ENCODE results near the gene AVPR2. TPM values are rescaled to one million over a fixed set of nuclear protein-coding genes. Genes with fewer than 3 reads are reported as not detected.

Gene AVPR2
- total and polyA plus RNA-seq, 2 donors (not counting 1 experiment from before 2014, with no cell fraction given): not detected

DNA sequence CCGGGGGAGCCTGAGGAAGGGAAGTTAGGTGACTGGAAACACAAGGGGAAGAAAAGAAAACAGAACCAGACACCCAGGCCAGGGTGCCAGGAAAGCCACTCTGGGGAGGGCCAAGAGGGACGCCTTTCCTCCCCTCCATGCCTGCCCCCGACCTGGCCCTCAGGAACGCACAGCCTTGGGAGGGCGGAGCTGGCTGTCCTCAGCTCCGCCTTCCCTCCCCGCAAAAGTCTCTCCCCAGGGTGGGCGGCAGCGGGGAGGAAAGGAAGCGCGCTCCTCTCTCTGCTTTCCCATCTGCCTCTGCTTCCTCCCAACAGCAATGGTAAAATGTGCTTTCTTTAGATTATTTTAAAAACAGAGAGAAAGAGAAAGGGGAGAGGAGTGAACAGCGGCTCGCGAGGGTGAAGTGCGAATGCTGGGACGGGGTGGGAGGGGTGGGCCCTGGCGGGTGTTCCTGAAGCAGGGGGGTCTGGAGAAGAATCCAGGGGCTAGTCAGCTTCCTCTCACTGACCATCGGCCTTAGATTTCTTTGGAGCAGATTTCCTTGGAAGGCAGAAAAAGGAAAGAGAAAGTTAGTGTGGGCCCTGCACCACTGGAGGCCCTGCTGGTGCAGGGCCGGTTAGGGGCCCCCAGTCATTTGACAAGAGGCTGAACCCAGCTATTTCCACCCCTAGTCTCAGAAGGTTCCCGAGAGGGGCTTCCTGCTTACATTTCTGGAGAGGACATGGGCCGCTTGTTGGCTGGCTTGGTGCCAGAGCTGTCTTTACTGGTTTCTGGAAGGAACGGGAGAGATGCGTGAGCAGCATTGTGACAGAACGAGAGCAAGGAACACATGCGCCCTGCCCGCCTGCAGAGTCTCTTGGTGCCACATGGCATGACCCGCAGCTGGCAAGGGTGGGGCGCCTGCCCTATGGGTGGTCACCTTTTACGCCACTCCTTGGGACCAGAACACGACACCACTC lies 44.7 kb downstream of the AVPR2 start:
- Histone ChIP-seq H3K4me1 (ENCODE audit: control insufficient read depth, extremely low read depth, insufficient read depth, low read length) (peaks cover 2% of the 10 kb centered on the region), H3K36me3 (ENCODE audit: control insufficient read depth, insufficient read depth, low read length) (peaks cover 27% of the 10 kb centered on the region), H3K9me3 (ENCODE audit: control insufficient read depth, insufficient read depth, low read depth, low read length) (no peaks in the 10 kb centered on the region), H2AFZ (ENCODE audit: low read length) (no peak overlapping the region), H3K9ac (ENCODE audit: insufficient read depth, low read length) (no peak overlapping the region), H4K20me1 (ENCODE audit: control insufficient read depth, extremely low read depth, insufficient read depth, low read length) (no peaks in the 10 kb centered on the region), H3K79me2 (ENCODE audit: control insufficient read depth, insufficient read depth, low read length) (no peaks in the 10 kb centered on the region), H3K4me3 (replicated peaks in 1 of 4; ENCODE audit: control extremely low read depth in 1 of 4, insufficient read depth in 1 of 4, low read depth in 3 of 4, low read length in 4 of 4) (no peak overlapping the region), H3K27me3 (ENCODE audit: control insufficient read depth, insufficient read depth, low read length) (no peaks in the 10 kb centered on the region), H3K4me2 (ENCODE audit: extremely low read depth, insufficient read depth, low read length) (no peak overlapping the region), H3K27ac (ENCODE audit: insufficient read depth, low read length) (no peak overlapping the region)
- TF ChIP-seq CTCF (conservative IDR thresholded peaks at IDR 0.05 in 1 of 2, IDR thresholded peaks at IDR 0.05 in 1 of 2; ENCODE audit: low read depth in 1 of 2, low read length in 2 of 2) (no peak), EZH2 (IDR thresholded peaks at IDR 0.05; ENCODE audit: low read length, missing control alignments) (no peak)
- no peak for DNase-seq (ENCODE audit: low read depth in 2 of 2)

GRCh38 chrX:153950127-153950526 lies 45.7 kb downstream of the AVPR2 start:
- no peak overlapping the region for H3K27ac ChIP-seq (ENCODE audit: insufficient read depth, low read length)
- H3K27me3 ChIP-seq (ENCODE audit: control insufficient read depth, insufficient read depth, low read length): no peaks in the 10 kb centered on the region
- H3K79me2 ChIP-seq (ENCODE audit: control insufficient read depth, insufficient read depth, low read length): no peaks in the 10 kb centered on the region
- no peak overlapping the region for H2AFZ ChIP-seq (ENCODE audit: low read length)
- H3K4me2 ChIP-seq (ENCODE audit: extremely low read depth, insufficient read depth, low read length): no peak overlapping the region
- H3K4me3 ChIP-seq (replicated peaks in 1 of 4; ENCODE audit: control extremely low read depth in 1 of 4, insufficient read depth in 1 of 4, low read depth in 3 of 4, low read length in 4 of 4): no peak overlapping the region
- TF ChIP-seq EZH2 (IDR thresholded peaks at IDR 0.05; ENCODE audit: low read length, missing control alignments) (no peak), CTCF (conservative IDR thresholded peaks at IDR 0.05 in 1 of 2, IDR thresholded peaks at IDR 0.05 in 1 of 2; ENCODE audit: low read depth in 1 of 2, low read length in 2 of 2) (no peak)
- peaks cover 35% of the 10 kb centered on the region for H3K36me3 ChIP-seq (ENCODE audit: control insufficient read depth, insufficient read depth, low read length)
- H3K9ac ChIP-seq (ENCODE audit: insufficient read depth, low read length): no peak overlapping the region
- no peaks in the 10 kb centered on the region for H3K9me3 ChIP-seq (ENCODE audit: control insufficient read depth, insufficient read depth, low read depth, low read length)
- no peak for DNase-seq (ENCODE audit: low read depth in 2 of 2)
- peaks cover 2% of the 10 kb centered on the region for H3K4me1 ChIP-seq (ENCODE audit: control insufficient read depth, extremely low read depth, insufficient read depth, low read length)
- H4K20me1 ChIP-seq (ENCODE audit: control insufficient read depth, extremely low read depth, insufficient read depth, low read length): no peaks in the 10 kb centered on the region

GRCh38 chrX:153951683-153952372 lies 47.4 kb downstream of the AVPR2 start:
- Histone ChIP-seq H3K9ac (ENCODE audit: insufficient read depth, low read length) (no peak overlapping the region), H3K4me3 (replicated peaks in 1 of 4; ENCODE audit: control extremely low read depth in 1 of 4, insufficient read depth in 1 of 4, low read depth in 3 of 4, low read length in 4 of 4) (no peak overlapping the region), H3K9me3 (ENCODE audit: control insufficient read depth, insufficient read depth, low read depth, low read length) (no peaks in the 10 kb centered on the region), H3K79me2 (ENCODE audit: control insufficient read depth, insufficient read depth, low read length) (no peaks in the 10 kb centered on the region), H3K4me2 (ENCODE audit: extremely low read depth, insufficient read depth, low read length) (no peak overlapping the region), H4K20me1 (ENCODE audit: control insufficient read depth, extremely low read depth, insufficient read depth, low read length) (no peaks in the 10 kb centered on the region), H3K27me3 (ENCODE audit: control insufficient read depth, insufficient read depth, low read length) (no peaks in the 10 kb centered on the region), H3K36me3 (ENCODE audit: control insufficient read depth, insufficient read depth, low read length) (peaks cover 47% of the 10 kb centered on the region), H3K27ac (ENCODE audit: insufficient read depth, low read length) (no peak overlapping the region), H2AFZ (ENCODE audit: low read length) (no peak overlapping the region), H3K4me1 (ENCODE audit: control insufficient read depth, extremely low read depth, insufficient read depth, low read length) (peaks cover 2% of the 10 kb centered on the region)
- DNase-seq (ENCODE audit: low read depth in 2 of 2): no peak
- TF ChIP-seq EZH2 (IDR thresholded peaks at IDR 0.05; ENCODE audit: low read length, missing control alignments) (no peak), CTCF (conservative IDR thresholded peaks at IDR 0.05 in 1 of 2, IDR thresholded peaks at IDR 0.05 in 1 of 2; ENCODE audit: low read depth in 1 of 2, low read length in 2 of 2) (no peak)

Data from fibroblast of lung (primary cell).